PC-3 (cell line): Measurements from ENCODE around the gene C2CD3. TPM values are rescaled to one million over a fixed set of nuclear protein-coding genes. Genes with fewer than 3 reads are reported as not detected.

Source experiments
- ATAC-seq: fragments of 200-7000 bp; cut with Tn5 transposase; 2 replicates; pipeline ENCODE4 v1.9.1; 2020; ENCODE audit warnings: mild to moderate bottlenecking, moderate library complexity
- BruUV-seq: library from RNA; stranded (reverse); fragments of 400-500 nt; replicated peaks from 2 replicates; lab custom pipeline; 2021; lab: Mats Ljungman, UMichigan
- CTCF ChIA-PET: fragments of 300-600 bp; sonication (Branson Sonifier 250); formaldehyde crosslinking; loops from one replicate; lab custom pipeline; 2022; ENCODE audit warnings: antibody characterized with exemption; lab: Charles Lee
- POLR2A ChIA-PET: fragments of 300-600 bp; sonication (Branson Sonifier 250); formaldehyde crosslinking; loops from one replicate; lab custom pipeline; 2022; ENCODE audit warnings: antibody characterized with exemption; ENCODE audit not compliant: unreplicated experiment; lab: Charles Lee
- DNase-seq: peaks from one replicate; pipeline ENCODE4 v3.0.0-alpha.2; 2015
- H2AFZ ChIP-seq: fragments of 300-600 bp; sonication (generic); 2 replicates; pipeline ENCODE4 v1.6.0; 2016; ENCODE audit warnings: antibody characterized with exemption, low read length
- H3F3A ChIP-seq: fragments of 300-600 bp; sonication (generic); one replicate; pipeline ENCODE4 v1.6.0; 2017; ENCODE audit warnings: antibody characterized with exemption, low read length, control low read depth, mild to moderate bottlenecking; ENCODE audit not compliant: unreplicated experiment
- H3K27ac ChIP-seq: fragments of 300-600 bp; sonication (generic); 2 replicates; pipeline ENCODE4 v1.5.1; 2016; ENCODE audit warnings: mild to moderate bottlenecking, low read length
- H3K27me3 ChIP-seq: fragments of 300-600 bp; sonication (generic); 2 replicates; pipeline ENCODE4 v1.6.1; 2016; ENCODE audit warnings: low read length, mixed read lengths
- H3K36me3 ChIP-seq: fragments of 300-600 bp; sonication (generic); 2 replicates; pipeline ENCODE4 v1.6.1; 2016; ENCODE audit warnings: low read depth, mixed run types, low read length, mixed read lengths
- H3K4me1 ChIP-seq: fragments of 300-600 bp; sonication (generic); 2 replicates; pipeline ENCODE4 v1.5.1; 2016; ENCODE audit warnings: low read length; ENCODE audit not compliant: insufficient read depth
- H3K4me2 ChIP-seq: fragments of 300-600 bp; sonication (generic); 2 replicates; pipeline ENCODE4 v1.6.0; 2016; ENCODE audit warnings: low read length
- H3K4me3 ChIP-seq: fragments of 300-600 bp; sonication (generic); 2 replicates; pipeline ENCODE4 v1.5.1; 2016; ENCODE audit warnings: mild to moderate bottlenecking, low read length, mixed read lengths
- H3K79me2 ChIP-seq: fragments of 300-600 bp; sonication (generic); 2 replicates; pipeline ENCODE4 v1.6.1; 2017; ENCODE audit warnings: low read length, mixed read lengths
- H3K9ac ChIP-seq: fragments of 300-600 bp; sonication (generic); 2 replicates; pipeline ENCODE4 v1.6.0; 2016; ENCODE audit warnings: mild to moderate bottlenecking, low read length
- H3K9me2 ChIP-seq: fragments of 300-600 bp; sonication (generic); replicated peaks from 2 replicates; pipeline ENCODE4 v1.6.1; 2016; ENCODE audit warnings: mixed run types, low read length, mixed read lengths
- H3K9me3 ChIP-seq: fragments of 300-600 bp; sonication (generic); 2 replicates; pipeline ENCODE4 v1.6.1; 2016; ENCODE audit warnings: low read length, mixed read lengths
- H4K20me1 ChIP-seq: fragments of 300-600 bp; sonication (generic); 2 replicates; pipeline ENCODE4 v1.6.1; 2016; ENCODE audit warnings: low read length, mixed read lengths
- CTCF ChIP-seq: fragments of 300-600 bp; sonication (generic); conservative IDR thresholded peaks from 2 replicates; pipeline ENCODE4 v1.5.1; 2017; ENCODE audit warnings: antibody characterized with exemption, low read depth, mild to moderate bottlenecking, low read length
- EZH2 ChIP-seq: fragments of 300-600 bp; sonication (generic); IDR thresholded peaks from one replicate; pipeline ENCODE4 v1.6.1; 2017; ENCODE audit warnings: antibody characterized with exemption, mild to moderate bottlenecking, low read length; ENCODE audit not compliant: unreplicated experiment
- EZH2phosphoT487 ChIP-seq: fragments of 300-600 bp; sonication (generic); IDR thresholded peaks from 2 replicates; pipeline ENCODE4 v1.6.1; 2018; ENCODE audit warnings: mild to moderate bottlenecking, antibody characterized with exemption, low read length, borderline replicate concordance
- intact Hi-C: fragments of 100-400 bp; cut with micrococcal nuclease; formaldehyde crosslinking; loops from 2 replicates; pipeline ENCODE4 v1.9.0; 2023
- total RNA-seq: library from RNA; depleted of rRNA; stranded (reverse); fragments of >200 nt; gene quantifications from 2 replicates; pipeline ENCODE4 v1.2.3, GENCODE V29; 2014

C2CD3 gene
- total RNA-seq, 1 experiment from 2014 or later: 27.3 TPM

DNA sequence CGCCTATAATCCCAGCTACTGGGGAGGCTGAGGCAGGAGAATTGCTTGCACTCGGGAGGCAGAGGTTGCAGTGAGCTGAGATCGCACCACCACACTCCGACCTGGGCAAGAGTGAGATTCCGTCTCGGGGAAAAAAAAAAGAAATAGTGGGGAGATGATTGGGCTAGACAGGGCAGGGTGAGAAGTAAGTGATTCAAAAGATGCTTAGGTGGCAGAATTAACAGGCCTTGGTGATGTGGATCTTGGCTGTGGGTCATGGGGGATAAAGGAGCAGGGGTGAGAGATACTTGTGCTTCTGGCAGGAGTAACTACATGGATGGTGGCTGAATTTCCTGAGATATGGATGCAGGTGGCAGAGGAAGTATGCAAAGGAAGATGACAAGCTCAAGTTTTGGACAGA lies 148.8 kb downstream of the C2CD3 start:
- H2AFZ ChIP-seq: no peak overlapping the region
- H3K4me2 ChIP-seq: no peak overlapping the region
- H3F3A ChIP-seq: peaks cover 12% of the 10 kb centered on the region
- no peaks in the 10 kb centered on the region for H4K20me1 ChIP-seq
- H3K9ac ChIP-seq: no peak overlapping the region
- no peaks in the 10 kb centered on the region for H3K9me3 ChIP-seq
- no peaks in the 10 kb centered on the region for H3K27me3 ChIP-seq
- H3K27ac ChIP-seq: no peak overlapping the region
- H3K4me3 ChIP-seq: no peak overlapping the region
- ChIA-PET POLR2A (no interaction called here), CTCF (no interaction called here)
- no TSS peak for BruUV-seq
- no peaks in the 10 kb centered on the region for H3K79me2 ChIP-seq
- H3K36me3 ChIP-seq: peaks cover under 1% of the 10 kb centered on the region; the same call in 1 of the 2 replicates
- ATAC-seq: no peak
- DNase-seq: no peak
- TF ChIP-seq EZH2phosphoT487 (no peak), EZH2 (no peak), CTCF (no peak)
- peaks cover 41% of the 10 kb centered on the region for H3K4me1 ChIP-seq
- intact Hi-C loops: no loop called here
- H3K9me2 ChIP-seq: no peaks in the 10 kb centered on the region

DNA sequence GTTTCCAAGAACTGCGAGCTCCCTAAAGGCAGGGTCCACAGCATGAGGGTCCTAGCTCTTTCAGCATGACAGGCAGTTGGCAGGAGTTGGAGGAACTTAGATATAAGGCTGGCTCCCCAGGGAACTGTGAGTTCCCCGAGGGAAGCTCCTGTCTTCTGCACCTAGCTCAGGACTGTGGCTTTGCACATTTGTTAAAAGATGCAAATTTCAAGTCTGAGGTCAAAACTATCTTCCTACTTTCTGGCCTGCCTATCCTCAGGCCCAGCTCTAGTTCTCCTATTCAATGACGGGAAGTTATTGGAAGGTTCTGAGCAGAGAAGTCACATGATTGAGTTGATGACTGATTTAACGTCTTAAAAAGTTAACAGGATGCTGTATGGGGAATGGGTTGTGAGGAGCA lies 150.3 kb downstream of the C2CD3 start:
- ATAC-seq: no peak
- Histone ChIP-seq H3K9ac (no peak overlapping the region), H3K9me3 (no peaks in the 10 kb centered on the region), H3K4me1 (peaks cover 27% of the 10 kb centered on the region), H3K27ac (no peak overlapping the region), H3K36me3 (peaks cover 7% of the 10 kb centered on the region; the same call in 1 of the 2 replicates), H3K27me3 (no peaks in the 10 kb centered on the region), H4K20me1 (no peaks in the 10 kb centered on the region), H2AFZ (no peak overlapping the region), H3K79me2 (no peaks in the 10 kb centered on the region), H3K4me2 (no peak overlapping the region), H3F3A (peaks cover 5% of the 10 kb centered on the region), H3K9me2 (no peaks in the 10 kb centered on the region), H3K4me3 (no peak overlapping the region)
- no TSS peak for BruUV-seq
- no peak for DNase-seq
- ChIA-PET CTCF (no interaction called here), POLR2A (no interaction called here)
- intact Hi-C loops: no loop called here
- no peak for TF ChIP-seq CTCF
- TF ChIP-seq EZH2: no peak

- H3K79me2 ChIP-seq: no peaks in the 10 kb centered on the region
- H2AFZ ChIP-seq: no peak overlapping the region
- H3F3A ChIP-seq: no peaks in the 10 kb centered on the region
- no peak overlapping the region for H3K4me2 ChIP-seq
- H3K36me3 ChIP-seq: peaks cover 7% of the 10 kb centered on the region; the same call in 1 of the 2 replicates
- TF ChIP-seq EZH2 (no peak), CTCF (no peak), EZH2phosphoT487 (no peak)
- no peaks in the 10 kb centered on the region for H4K20me1 ChIP-seq
- no peaks in the 10 kb centered on the region for H3K9me3 ChIP-seq
- no peaks in the 10 kb centered on the region for H3K9me2 ChIP-seq
- no peak for ATAC-seq
- ChIA-PET CTCF (no interaction called here), POLR2A (no interaction called here)
- no peak overlapping the region for H3K4me3 ChIP-seq
- H3K27ac ChIP-seq: no peak overlapping the region
- peaks cover 20% of the 10 kb centered on the region for H3K4me1 ChIP-seq
- intact Hi-C loops: no loop called here
- no peaks in the 10 kb centered on the region for H3K27me3 ChIP-seq
- BruUV-seq: no TSS peak
- DNase-seq: no peak
- no peak overlapping the region for H3K9ac ChIP-seq
These were observed 150.9 kb downstream of the C2CD3 start for GRCh38 chr11:74019860-74020259.
